Fibroblast of the aortic adventitia (primary cell): Measurements from ENCODE around the gene E2F8. TPM values are rescaled to one million over a fixed set of nuclear protein-coding genes. Genes with fewer than 3 reads are reported as not detected.
A peak's percentile ranks its signal among the peaks of the same experiment; 100 is the strongest.

Source experiments
- DNase-seq: peaks from one replicate; pipeline ENCODE4 v3.0.0-alpha.2; 2010; ENCODE audit warnings: low read depth
- H3K4me3 ChIP-seq: 2 replicates; pipeline ENCODE4 v1.5.1; 2011; ENCODE audit warnings: low read depth, mild to moderate bottlenecking, control low read depth, low read length, moderate library complexity
- CTCF ChIP-seq: IDR thresholded peaks from 2 replicates; pipeline ENCODE4 v1.5.1; 2011; ENCODE audit warnings: mild to moderate bottlenecking, low read length, control low read depth, inconsistent platforms; ENCODE audit not compliant: insufficient read depth
- total RNA-seq: library from RNA; depleted of rRNA; stranded (reverse); fragments of >200 nt; gene quantifications from 2 replicates; pipeline ENCODE4 v1.2.3, GENCODE V29; 2012; ENCODE audit warnings: low replicate concordance

Gene E2F8
- total RNA-seq, 1 donor: 4.4 TPM

GRCh38 chr11:19199771-19200170 is 41.0 kb downstream of the E2F8 start:
- peak; percentile 27 for DNase-seq
- TF ChIP-seq CTCF: no peak

GRCh38 chr11:19199048-19199447 is 41.7 kb downstream of the E2F8 start:
- no peak for DNase-seq
- no peak for TF ChIP-seq CTCF
- H3K4me3 ChIP-seq: no peak overlapping the region

More at GRCh38 chr11:19199771-19200170, 41.0 kb downstream of the E2F8 start:
- H3K4me3 ChIP-seq: no peak overlapping the region

GRCh38 chr11:19196432-19196831 is 44.3 kb downstream of the E2F8 start:
- DNase-seq: no peak
- no peak for TF ChIP-seq CTCF
- H3K4me3 ChIP-seq: no peak overlapping the region

GRCh38 chr11:19194620-19195308 is 46.0 kb downstream of the E2F8 start:
- no peak for TF ChIP-seq CTCF
- no peak for DNase-seq
- no peak overlapping the region for H3K4me3 ChIP-seq

- no peak for TF ChIP-seq CTCF
- DNase-seq: no peak
- no peak overlapping the region for H3K4me3 ChIP-seq
These were observed 46.8 kb downstream of the E2F8 start for GRCh38 chr11:19193916-19194315.

- no peak for TF ChIP-seq CTCF
These were observed 49.1 kb downstream of the E2F8 start for GRCh38 chr11:19191530-19192169.

More at GRCh38 chr11:19191530-19192169, 49.1 kb downstream of the E2F8 start:
- DNase-seq: no peak
- H3K4me3 ChIP-seq: no peak overlapping the region
